ENCODE results near the gene KRT3.

Gene KRT3

GRCh38 chr12:52827499-52828090, 31.7 kb upstream of the KRT3 start:
- no peak for DNase-seq (ENCODE audit: low read depth, low spot score)
- TF ChIP-seq CTCF (IDR thresholded peaks at IDR 0.05; ENCODE audit: low read depth, low read length) = no peak
- H3K4me3 ChIP-seq (ENCODE audit: low read depth, low read length) = no peak overlapping the region
- in situ Hi-C loops (cut with HindIII; ENCODE audit: low sequenced_read_pairs) = no loop called here

DNA sequence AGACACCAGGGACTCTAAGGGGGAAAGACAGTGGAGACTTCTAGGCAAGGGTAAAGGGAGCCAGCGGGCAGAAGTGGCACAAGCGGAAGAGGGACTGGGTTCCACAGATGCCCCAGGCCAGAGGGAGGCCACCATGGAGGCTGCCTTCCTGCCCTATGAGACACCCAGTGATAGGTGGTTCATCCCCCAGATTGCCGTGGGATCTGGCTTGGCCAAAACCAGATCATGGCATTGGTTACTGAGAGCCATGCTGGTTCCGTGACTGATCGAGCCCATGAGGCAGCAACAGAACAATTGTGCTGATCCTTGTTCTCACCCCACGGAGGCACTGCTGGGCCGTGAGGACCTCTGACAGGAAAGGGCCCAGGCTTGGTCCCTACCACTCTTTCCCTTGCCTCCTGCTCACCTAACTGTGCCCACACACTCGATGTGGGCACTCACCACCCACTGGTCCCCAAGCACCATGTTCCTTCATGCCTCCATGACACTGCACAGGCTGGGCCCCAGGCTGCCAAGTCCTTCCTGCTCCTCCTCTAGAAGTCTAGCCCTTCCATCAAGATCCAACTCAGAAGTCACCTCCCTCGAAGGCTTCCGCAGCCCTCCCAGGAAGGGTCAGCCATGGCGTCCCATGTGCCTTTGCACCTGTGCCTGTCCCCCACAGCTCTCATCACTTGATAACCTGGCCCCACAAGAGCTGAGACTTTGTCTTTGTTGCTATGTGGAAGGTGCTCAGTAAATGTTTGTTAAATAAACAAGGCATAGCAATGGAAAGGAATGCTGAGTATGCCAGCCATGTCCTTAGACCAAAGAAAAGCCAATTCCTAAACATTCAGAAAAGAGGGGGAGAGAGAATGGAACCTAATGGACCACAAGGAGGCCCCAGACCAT, 30.9 kb upstream of the KRT3 start:
- no peak for TF ChIP-seq CTCF (IDR thresholded peaks at IDR 0.05; ENCODE audit: low read depth, low read length)
- no peak overlapping the region for H3K4me3 ChIP-seq (ENCODE audit: low read depth, low read length)
- DNase-seq (ENCODE audit: low read depth, low spot score) = no peak
- in situ Hi-C loops (cut with HindIII; ENCODE audit: low sequenced_read_pairs) = no loop called here

GRCh38 chr12:52825961-52826360, 30.0 kb upstream of the KRT3 start:
- no peak for TF ChIP-seq CTCF (IDR thresholded peaks at IDR 0.05; ENCODE audit: low read depth, low read length)
- in situ Hi-C loops (cut with HindIII; ENCODE audit: low sequenced_read_pairs) = no loop called here
- no peak for DNase-seq (ENCODE audit: low read depth, low spot score)
- H3K4me3 ChIP-seq (ENCODE audit: low read depth, low read length) = no peak overlapping the region

- H3K4me3 ChIP-seq (ENCODE audit: low read depth, low read length) = no peak overlapping the region
- TF ChIP-seq CTCF (IDR thresholded peaks at IDR 0.05; ENCODE audit: low read depth, low read length) = no peak
- in situ Hi-C loops (cut with HindIII; ENCODE audit: low sequenced_read_pairs) = no loop called here
- no peak for DNase-seq (ENCODE audit: low read depth, low spot score)
Observed at GRCh38 chr12:52824741-52825410, 29.0 kb upstream of the KRT3 start.

GRCh38 chr12:52823761-52824450, 28.0 kb upstream of the KRT3 start:
- no peak for DNase-seq (ENCODE audit: low read depth, low spot score)
- in situ Hi-C loops (cut with HindIII; ENCODE audit: low sequenced_read_pairs) = no loop called here
- no peak for TF ChIP-seq CTCF (IDR thresholded peaks at IDR 0.05; ENCODE audit: low read depth, low read length)
- no peak overlapping the region for H3K4me3 ChIP-seq (ENCODE audit: low read depth, low read length)

- no peak for TF ChIP-seq CTCF (IDR thresholded peaks at IDR 0.05; ENCODE audit: low read depth, low read length)
- in situ Hi-C loops (cut with HindIII; ENCODE audit: low sequenced_read_pairs) = no loop called here
- DNase-seq (ENCODE audit: low read depth, low spot score) = no peak
- no peak overlapping the region for H3K4me3 ChIP-seq (ENCODE audit: low read depth, low read length)
Observed at GRCh38 chr12:52822771-52823510, 27.0 kb upstream of the KRT3 start.

Data from astrocyte of the spinal cord (primary cell).